ENCODE results near the gene MAB21L4.

Gene MAB21L4

DNA sequence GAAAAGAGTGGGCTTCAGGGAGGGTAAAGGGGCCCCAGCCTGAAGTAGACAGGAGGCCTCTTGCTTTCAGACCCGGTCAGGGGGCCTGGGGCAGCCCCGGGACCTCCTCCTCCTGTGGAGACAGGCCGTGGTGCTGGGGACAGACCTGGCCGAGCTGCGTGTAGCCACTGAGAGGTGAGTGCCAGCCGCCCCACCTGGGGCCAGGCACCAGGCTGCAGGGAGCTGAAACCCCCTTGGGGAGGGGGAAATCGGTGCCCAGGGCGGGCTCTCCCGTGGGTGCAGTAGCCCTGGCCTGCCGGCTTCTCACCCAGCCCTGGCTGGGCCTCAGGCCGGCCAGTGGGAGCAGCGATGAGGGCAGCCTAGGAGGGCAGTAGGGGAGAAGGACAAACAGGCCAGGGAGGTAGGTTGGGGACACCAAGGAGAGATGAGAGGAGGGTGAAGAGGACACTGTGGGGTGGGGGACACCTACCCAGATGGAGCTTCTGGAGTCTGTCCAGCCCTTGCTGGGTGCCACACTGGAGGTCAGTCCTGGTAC lies 34.2 kb upstream of the MAB21L4 start:
- in situ Hi-C loops (cut with HindIII; ENCODE audit: low sequenced_read_pairs) = loop anchor here (25.0 kb wide), 1 partner anchor 157 kb away; no protein-coding TSS in a partner anchor
- DNase-seq (ENCODE audit: low read depth) = no peak
- no peak overlapping the region for H3K4me3 ChIP-seq (ENCODE audit: low read depth, low read length)
- TF ChIP-seq, protein P1, sequence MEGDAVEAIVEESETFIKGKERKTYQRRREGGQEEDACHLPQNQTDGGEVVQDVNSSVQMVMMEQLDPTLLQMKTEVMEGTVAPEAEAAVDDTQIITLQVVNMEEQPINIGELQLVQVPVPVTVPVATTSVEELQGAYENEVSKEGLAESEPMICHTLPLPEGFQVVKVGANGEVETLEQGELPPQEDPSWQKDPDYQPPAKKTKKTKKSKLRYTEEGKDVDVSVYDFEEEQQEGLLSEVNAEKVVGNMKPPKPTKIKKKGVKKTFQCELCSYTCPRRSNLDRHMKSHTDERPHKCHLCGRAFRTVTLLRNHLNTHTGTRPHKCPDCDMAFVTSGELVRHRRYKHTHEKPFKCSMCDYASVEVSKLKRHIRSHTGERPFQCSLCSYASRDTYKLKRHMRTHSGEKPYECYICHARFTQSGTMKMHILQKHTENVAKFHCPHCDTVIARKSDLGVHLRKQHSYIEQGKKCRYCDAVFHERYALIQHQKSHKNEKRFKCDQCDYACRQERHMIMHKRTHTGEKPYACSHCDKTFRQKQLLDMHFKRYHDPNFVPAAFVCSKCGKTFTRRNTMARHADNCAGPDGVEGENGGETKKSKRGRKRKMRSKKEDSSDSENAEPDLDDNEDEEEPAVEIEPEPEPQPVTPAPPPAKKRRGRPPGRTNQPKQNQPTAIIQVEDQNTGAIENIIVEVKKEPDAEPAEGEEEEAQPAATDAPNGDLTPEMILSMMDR (IDR thresholded peaks at IDR 0.05; ENCODE audit: low read depth, low read length, missing control alignments) = no peak

DNA sequence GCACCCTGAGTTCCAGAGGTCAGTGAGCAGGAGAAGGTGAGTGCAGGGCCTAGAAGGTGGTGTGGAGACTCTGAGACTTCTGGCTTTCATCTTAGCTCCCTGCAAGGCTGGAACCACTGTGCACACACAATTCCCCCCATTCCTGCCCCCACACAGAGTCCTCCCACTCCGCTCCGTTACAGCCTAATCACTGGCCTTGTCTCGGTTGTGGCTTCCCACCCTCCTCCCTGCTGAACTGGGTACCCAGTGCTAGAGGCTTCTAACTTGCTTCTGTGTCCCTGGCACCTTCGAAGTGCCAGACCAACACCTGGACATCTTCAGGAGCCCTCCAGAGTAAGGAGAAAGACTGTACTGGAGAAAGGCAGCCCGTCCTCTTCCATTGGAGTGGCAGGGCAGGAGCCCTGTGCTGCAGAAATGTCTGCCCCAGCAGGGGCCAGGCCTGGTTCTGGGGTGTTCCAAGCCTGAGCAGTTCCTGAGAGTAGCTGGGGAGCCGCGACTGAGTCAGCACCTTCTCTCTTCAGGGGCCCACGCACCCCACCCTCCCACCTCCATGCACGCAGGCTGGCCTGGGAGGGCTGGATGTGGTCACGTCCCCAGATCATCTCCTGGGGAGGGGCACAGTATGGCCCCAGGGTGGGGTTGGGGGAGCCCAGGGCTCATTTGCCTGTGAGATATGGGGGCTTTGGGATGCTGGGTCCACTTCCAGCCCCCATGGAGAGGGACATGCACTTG lies 33.6 kb upstream of the MAB21L4 start:
- H3K4me3 ChIP-seq (ENCODE audit: low read depth, low read length) = no peak overlapping the region
- TF ChIP-seq, protein P1 (IDR thresholded peaks at IDR 0.05; ENCODE audit: low read depth, low read length, missing control alignments) = no peak
- in situ Hi-C loops (cut with HindIII; ENCODE audit: low sequenced_read_pairs) = loop anchor here (25.0 kb wide), 1 partner anchor 158 kb away; no protein-coding TSS in a partner anchor
- no peak for DNase-seq (ENCODE audit: low read depth)

- no peak overlapping the region for H3K4me3 ChIP-seq (ENCODE audit: low read depth, low read length)
- DNase-seq (ENCODE audit: low read depth) = no peak
- in situ Hi-C loops (cut with HindIII; ENCODE audit: low sequenced_read_pairs) = loop anchor here (25.0 kb wide), 1 partner anchor 159 kb away; no protein-coding TSS in a partner anchor
- TF ChIP-seq, protein P1 (IDR thresholded peaks at IDR 0.05; ENCODE audit: low read depth, low read length, missing control alignments) = no peak
Measured at GRCh38 chr2:240928476-240929363, 32.8 kb upstream of the MAB21L4 start.

DNA sequence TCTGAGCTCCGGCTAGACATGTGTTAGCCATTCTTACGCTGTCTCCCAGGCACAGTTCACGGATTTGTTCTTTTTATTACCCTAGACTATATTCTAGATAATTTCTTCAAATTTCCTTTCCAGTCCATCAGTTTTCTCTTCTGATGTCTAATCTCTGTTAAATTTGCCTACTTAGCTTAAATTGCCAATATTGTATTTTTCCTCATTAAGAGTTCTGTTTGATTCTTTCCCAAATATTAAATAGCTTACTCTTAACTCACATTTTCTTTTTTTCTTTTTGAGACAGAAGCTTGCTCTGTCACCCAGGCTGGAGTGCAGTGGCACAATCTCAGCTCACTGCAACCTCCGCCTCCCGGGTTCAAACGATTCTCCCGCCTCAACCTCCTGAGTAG lies 31.4 kb upstream of the MAB21L4 start:
- TF ChIP-seq, protein P1 (IDR thresholded peaks at IDR 0.05; ENCODE audit: low read depth, low read length, missing control alignments) = no peak
- no peak overlapping the region for H3K4me3 ChIP-seq (ENCODE audit: low read depth, low read length)
- no peak for DNase-seq (ENCODE audit: low read depth)
- in situ Hi-C loops (cut with HindIII; ENCODE audit: low sequenced_read_pairs) = loop anchor here (25.0 kb wide), 1 partner anchor 160 kb away; no protein-coding TSS in a partner anchor

DNA sequence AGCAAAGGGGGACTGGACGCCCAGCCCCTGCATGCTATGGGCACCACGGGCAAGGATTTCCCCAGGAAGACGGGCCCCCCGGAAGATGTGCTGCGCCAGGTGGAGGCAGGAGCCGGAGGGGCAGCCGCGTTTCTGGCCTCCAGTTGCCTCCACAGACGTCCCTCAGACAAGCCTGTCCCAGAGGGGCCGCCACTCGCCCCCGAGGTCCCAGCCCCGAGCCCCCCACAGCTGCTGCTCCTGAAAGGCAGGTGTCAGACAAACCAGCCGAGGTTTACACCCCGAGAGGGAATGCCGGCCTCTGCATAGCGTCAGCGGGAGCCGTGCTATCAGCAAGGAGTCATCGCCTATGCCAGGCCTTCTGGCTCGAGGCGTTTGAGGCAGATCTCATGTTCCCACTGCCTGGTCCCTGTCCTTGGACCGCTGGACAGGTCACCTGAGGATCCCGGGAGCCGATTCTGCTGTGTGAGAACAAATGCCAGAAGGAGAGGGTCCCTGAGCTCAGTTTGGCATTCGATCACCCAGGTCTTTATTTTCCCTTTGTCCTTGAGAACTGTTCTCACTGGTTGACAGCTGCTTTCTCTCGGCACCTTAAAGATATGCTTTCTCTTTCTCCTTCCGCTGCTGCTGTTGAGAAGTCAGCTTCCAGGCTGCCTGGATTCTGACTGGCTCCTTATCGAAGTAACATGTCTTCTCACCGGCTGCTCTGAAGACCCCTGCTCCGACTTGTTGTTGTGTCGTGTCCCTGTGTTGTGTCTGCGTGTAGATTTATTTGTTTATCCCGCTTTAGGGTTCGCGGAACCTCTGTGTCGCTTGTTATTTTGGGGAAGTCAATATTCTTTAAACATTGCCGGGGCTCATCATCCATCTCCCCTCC lies 30.8 kb upstream of the MAB21L4 start:
- no peak overlapping the region for H3K4me3 ChIP-seq (ENCODE audit: low read depth, low read length)
- in situ Hi-C loops (cut with HindIII; ENCODE audit: low sequenced_read_pairs) = loop anchor here (25.0 kb wide), 1 partner anchor 161 kb away; no protein-coding TSS in a partner anchor
- TF ChIP-seq, protein P1 (IDR thresholded peaks at IDR 0.05; ENCODE audit: low read depth, low read length, missing control alignments) = no peak
- no peak for DNase-seq (ENCODE audit: low read depth)
